HEK293 (cell line): ENCODE data around the gene RALA.

ENCODE experiments used
- CTCF ChIA-PET: fragments of 350-600 bp; formaldehyde crosslinking; extraction: SDS; loops from one replicate; lab custom pipeline; 2021; ENCODE audit warnings: antibody characterized with exemption; lab: Yijun Ruan, JAX
- POLR2A ChIA-PET: fragments of 300-600 bp; formaldehyde crosslinking; extraction: SDS; loops from one replicate; lab custom pipeline; 2020; ENCODE audit warnings: antibody characterized with exemption, inconsistent platforms; lab: Yijun Ruan, JAX
- H3K27ac ChIP-seq: fragments of 200-500 bp; sonication (Bioruptor generic); 2 replicates; pipeline ENCODE4 v1.5.1; 2014; ENCODE audit warnings: low read depth, low read length, control low read depth, inconsistent platforms; ENCODE audit errors: extremely low read depth
- H3K36me3 ChIP-seq, 2 experiments: fragments of 200-500 bp in 1 of 2; sonication (Bioruptor generic) in 1 of 2; 1 replicate in 1 of 2; 2 replicates in 1 of 2; pipeline ENCODE4 v1.5.1; 2014 to 2017; ENCODE audit warnings: inconsistent platforms in 2 of 2, low read length in 2 of 2; ENCODE audit not compliant: control insufficient read depth in 2 of 2, insufficient read depth in 1 of 2
- H3K4me1 ChIP-seq: fragments of 200-500 bp; sonication (Bioruptor generic); 2 replicates; pipeline ENCODE4 v1.5.1; 2014; ENCODE audit warnings: mild to moderate bottlenecking, low read length, inconsistent platforms; ENCODE audit not compliant: control insufficient read depth, insufficient read depth
- H3K4me3 ChIP-seq: 2 replicates; pipeline ENCODE4 v1.5.1; 2011; ENCODE audit warnings: low read depth, mild to moderate bottlenecking, control low read depth, low read length, moderate library complexity
- H3K9me3 ChIP-seq: fragments of 200-500 bp; sonication (Bioruptor generic); 2 replicates; pipeline ENCODE4 v1.5.1; 2014; ENCODE audit warnings: low read depth, low read length, inconsistent platforms; ENCODE audit not compliant: control insufficient read depth, insufficient read depth
- PBX3 ChIP-seq: sonication (generic); formaldehyde crosslinking; IDR thresholded peaks from 2 replicates; pipeline ENCODE4 v1.8.1; 2022; ENCODE audit warnings: mild to moderate bottlenecking, moderate library complexity, missing genetic modification reagents
- TRIM28 ChIP-seq: IDR thresholded peaks from 2 replicates; pipeline ENCODE4 v1.6.1; 2011; ENCODE audit warnings: low read length, control low read depth, borderline replicate concordance
- YY1 ChIP-seq: fragments of 450-650 bp; formaldehyde crosslinking; IDR thresholded peaks from 2 replicates; pipeline ENCODE4 v1.5.1; 2018; ENCODE audit warnings: missing biosample characterization, missing genetic modification characterization
- ZNF280D ChIP-seq: fragments of 450-650 bp; formaldehyde crosslinking; IDR thresholded peaks from 2 replicates; pipeline ENCODE4 v1.5.1; 2016; ENCODE audit warnings: missing biosample characterization, missing genetic modification characterization
- ZNF423 ChIP-seq: fragments of 450-650 bp; formaldehyde crosslinking; IDR thresholded peaks from 2 replicates; pipeline ENCODE4 v1.5.1; 2016; ENCODE audit warnings: missing biosample characterization, missing genetic modification characterization
- ZNF449 ChIP-seq: fragments of 450-650 bp; formaldehyde crosslinking; IDR thresholded peaks from 2 replicates; pipeline ENCODE4 v1.5.1; 2017; ENCODE audit warnings: missing biosample characterization, mild to moderate bottlenecking, missing genetic modification characterization, moderate library complexity
- ZNF549 ChIP-seq: fragments of 450-650 bp; IDR thresholded peaks from 2 replicates; pipeline ENCODE4 v1.5.1; 2018; ENCODE audit warnings: missing biosample characterization, missing genetic modification characterization, mild to moderate bottlenecking, inconsistent platforms, moderate library complexity
- ZNF555 ChIP-seq: fragments of 450-650 bp; formaldehyde crosslinking; conservative IDR thresholded peaks from 2 replicates; pipeline ENCODE4 v1.5.1; 2017; ENCODE audit warnings: missing biosample characterization, mild to moderate bottlenecking, missing genetic modification characterization, inconsistent platforms
- ZNF561 ChIP-seq: fragments of 450-650 bp; IDR thresholded peaks from 2 replicates; pipeline ENCODE4 v1.5.1; 2018; ENCODE audit warnings: missing biosample characterization, missing genetic modification characterization, borderline replicate concordance
- ZNF664 ChIP-seq: fragments of 450-650 bp; formaldehyde crosslinking; IDR thresholded peaks from 2 replicates; pipeline ENCODE4 v1.5.1; 2016; ENCODE audit warnings: missing biosample characterization, missing genetic modification characterization
- ZNF670 ChIP-seq: fragments of 450-650 bp; formaldehyde crosslinking; IDR thresholded peaks from 2 replicates; pipeline ENCODE4 v1.5.1; 2016; ENCODE audit warnings: missing biosample characterization, missing genetic modification characterization, low read depth
- ZNF768 ChIP-seq: fragments of 450-650 bp; formaldehyde crosslinking; IDR thresholded peaks from 2 replicates; pipeline ENCODE4 v1.5.1; 2018; ENCODE audit warnings: missing biosample characterization, mild to moderate bottlenecking, missing genetic modification characterization
- ZNF776 ChIP-seq: fragments of 450-650 bp; formaldehyde crosslinking; IDR thresholded peaks from 2 replicates; pipeline ENCODE4 v1.5.0; 2017; ENCODE audit warnings: missing biosample characterization, missing genetic modification characterization, borderline replicate concordance
- ZNF837 ChIP-seq: fragments of 450-650 bp; formaldehyde crosslinking; IDR thresholded peaks from 2 replicates; pipeline ENCODE4 v1.5.1; 2016; ENCODE audit warnings: missing biosample characterization, missing genetic modification characterization
- TF ChIP-seq, protein P1 (sequence below): fragments of 450-650 bp; formaldehyde crosslinking; IDR thresholded peaks from 2 replicates; pipeline ENCODE4 v1.5.1; 2016; ENCODE audit warnings: missing biosample characterization, missing genetic modification characterization
- TF ChIP-seq, protein P2 (sequence below): fragments of 450-650 bp; formaldehyde crosslinking; IDR thresholded peaks from 2 replicates; pipeline ENCODE4 v1.5.1; 2017; ENCODE audit warnings: missing biosample characterization, missing genetic modification characterization
- TF ChIP-seq, protein P3 (sequence below): fragments of 450-650 bp; IDR thresholded peaks from 2 replicates; pipeline ENCODE4 v1.5.1; 2018; ENCODE audit warnings: missing biosample characterization, missing genetic modification characterization
- TF ChIP-seq, protein P4 (sequence below): fragments of 450-650 bp; formaldehyde crosslinking; IDR thresholded peaks from 2 replicates; pipeline ENCODE4 v1.5.1; 2016; ENCODE audit warnings: missing biosample characterization, missing genetic modification characterization, low read depth

The RALA gene

GRCh38 chr7:39757604-39758003, 134.2 kb downstream of the RALA start:
- ChIA-PET CTCF (interaction anchor here (1.2 kb wide), 1 partner anchor 177 kb away, joined by 4 read pairs; no protein-coding TSS in a partner anchor), POLR2A (no interaction called here)
- H3K27ac ChIP-seq = no peak overlapping the region
- TF ChIP-seq ZNF555 (tag by site-specific recombination) (no peak), PBX3 (CRISPR knock-in tag) (no peak), ZNF449 (tag by site-specific recombination) (no peak), ZNF768 (tag by site-specific recombination) (no peak), ZNF670 (tag by site-specific recombination) (no peak), ZNF561 (tag by site-specific recombination) (no peak), ZNF837 (tag by site-specific recombination) (no peak), ZNF776 (tag by site-specific recombination) (no peak), ZNF549 (tag by site-specific recombination) (no peak), ZNF664 (no peak), ZNF423 (tag by site-specific recombination) (no peak), TRIM28 (no peak), ZNF280D (no peak), YY1 (tag by site-specific recombination) (no peak)
- TF ChIP-seq, protein P1, sequence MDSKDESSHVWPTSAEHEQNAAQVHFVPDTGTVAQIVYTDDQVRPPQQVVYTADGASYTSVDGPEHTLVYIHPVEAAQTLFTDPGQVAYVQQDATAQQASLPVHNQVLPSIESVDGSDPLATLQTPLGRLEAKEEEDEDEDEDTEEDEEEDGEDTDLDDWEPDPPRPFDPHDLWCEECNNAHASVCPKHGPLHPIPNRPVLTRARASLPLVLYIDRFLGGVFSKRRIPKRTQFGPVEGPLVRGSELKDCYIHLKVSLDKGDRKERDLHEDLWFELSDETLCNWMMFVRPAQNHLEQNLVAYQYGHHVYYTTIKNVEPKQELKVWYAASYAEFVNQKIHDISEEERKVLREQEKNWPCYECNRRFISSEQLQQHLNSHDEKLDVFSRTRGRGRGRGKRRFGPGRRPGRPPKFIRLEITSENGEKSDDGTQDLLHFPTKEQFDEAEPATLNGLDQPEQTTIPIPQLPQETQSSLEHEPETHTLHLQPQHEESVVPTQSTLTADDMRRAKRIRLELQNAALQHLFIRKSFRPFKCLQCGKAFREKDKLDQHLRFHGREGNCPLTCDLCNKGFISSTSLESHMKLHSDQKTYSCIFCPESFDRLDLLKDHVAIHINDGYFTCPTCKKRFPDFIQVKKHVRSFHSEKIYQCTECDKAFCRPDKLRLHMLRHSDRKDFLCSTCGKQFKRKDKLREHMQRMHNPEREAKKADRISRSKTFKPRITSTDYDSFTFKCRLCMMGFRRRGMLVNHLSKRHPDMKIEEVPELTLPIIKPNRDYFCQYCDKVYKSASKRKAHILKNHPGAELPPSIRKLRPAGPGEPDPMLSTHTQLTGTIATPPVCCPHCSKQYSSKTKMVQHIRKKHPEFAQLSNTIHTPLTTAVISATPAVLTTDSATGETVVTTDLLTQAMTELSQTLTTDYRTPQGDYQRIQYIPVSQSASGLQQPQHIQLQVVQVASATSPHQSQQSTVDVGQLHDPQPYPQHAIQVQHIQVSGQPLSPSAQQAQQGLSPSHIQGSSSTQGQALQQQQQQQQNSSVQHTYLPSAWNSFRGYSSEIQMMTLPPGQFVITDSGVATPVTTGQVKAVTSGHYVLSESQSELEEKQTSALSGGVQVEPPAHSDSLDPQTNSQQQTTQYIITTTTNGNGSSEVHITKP (tag by site-specific recombination) = no peak
- TF ChIP-seq, protein P2, sequence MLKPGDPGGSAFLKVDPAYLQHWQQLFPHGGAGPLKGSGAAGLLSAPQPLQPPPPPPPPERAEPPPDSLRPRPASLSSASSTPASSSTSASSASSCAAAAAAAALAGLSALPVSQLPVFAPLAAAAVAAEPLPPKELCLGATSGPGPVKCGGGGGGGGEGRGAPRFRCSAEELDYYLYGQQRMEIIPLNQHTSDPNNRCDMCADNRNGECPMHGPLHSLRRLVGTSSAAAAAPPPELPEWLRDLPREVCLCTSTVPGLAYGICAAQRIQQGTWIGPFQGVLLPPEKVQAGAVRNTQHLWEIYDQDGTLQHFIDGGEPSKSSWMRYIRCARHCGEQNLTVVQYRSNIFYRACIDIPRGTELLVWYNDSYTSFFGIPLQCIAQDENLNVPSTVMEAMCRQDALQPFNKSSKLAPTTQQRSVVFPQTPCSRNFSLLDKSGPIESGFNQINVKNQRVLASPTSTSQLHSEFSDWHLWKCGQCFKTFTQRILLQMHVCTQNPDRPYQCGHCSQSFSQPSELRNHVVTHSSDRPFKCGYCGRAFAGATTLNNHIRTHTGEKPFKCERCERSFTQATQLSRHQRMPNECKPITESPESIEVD (tag by site-specific recombination) = no peak
- TF ChIP-seq, protein P3, sequence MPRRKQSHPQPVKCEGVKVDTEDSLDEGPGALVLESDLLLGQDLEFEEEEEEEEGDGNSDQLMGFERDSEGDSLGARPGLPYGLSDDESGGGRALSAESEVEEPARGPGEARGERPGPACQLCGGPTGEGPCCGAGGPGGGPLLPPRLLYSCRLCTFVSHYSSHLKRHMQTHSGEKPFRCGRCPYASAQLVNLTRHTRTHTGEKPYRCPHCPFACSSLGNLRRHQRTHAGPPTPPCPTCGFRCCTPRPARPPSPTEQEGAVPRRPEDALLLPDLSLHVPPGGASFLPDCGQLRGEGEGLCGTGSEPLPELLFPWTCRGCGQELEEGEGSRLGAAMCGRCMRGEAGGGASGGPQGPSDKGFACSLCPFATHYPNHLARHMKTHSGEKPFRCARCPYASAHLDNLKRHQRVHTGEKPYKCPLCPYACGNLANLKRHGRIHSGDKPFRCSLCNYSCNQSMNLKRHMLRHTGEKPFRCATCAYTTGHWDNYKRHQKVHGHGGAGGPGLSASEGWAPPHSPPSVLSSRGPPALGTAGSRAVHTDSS (tag by site-specific recombination) = no peak
- TF ChIP-seq, protein P4, sequence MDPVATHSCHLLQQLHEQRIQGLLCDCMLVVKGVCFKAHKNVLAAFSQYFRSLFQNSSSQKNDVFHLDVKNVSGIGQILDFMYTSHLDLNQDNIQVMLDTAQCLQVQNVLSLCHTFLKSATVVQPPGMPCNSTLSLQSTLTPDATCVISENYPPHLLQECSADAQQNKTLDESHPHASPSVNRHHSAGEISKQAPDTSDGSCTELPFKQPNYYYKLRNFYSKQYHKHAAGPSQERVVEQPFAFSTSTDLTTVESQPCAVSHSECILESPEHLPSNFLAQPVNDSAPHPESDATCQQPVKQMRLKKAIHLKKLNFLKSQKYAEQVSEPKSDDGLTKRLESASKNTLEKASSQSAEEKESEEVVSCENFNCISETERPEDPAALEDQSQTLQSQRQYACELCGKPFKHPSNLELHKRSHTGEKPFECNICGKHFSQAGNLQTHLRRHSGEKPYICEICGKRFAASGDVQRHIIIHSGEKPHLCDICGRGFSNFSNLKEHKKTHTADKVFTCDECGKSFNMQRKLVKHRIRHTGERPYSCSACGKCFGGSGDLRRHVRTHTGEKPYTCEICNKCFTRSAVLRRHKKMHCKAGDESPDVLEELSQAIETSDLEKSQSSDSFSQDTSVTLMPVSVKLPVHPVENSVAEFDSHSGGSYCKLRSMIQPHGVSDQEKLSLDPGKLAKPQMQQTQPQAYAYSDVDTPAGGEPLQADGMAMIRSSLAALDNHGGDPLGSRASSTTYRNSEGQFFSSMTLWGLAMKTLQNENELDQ (tag by site-specific recombination) = no peak
- no peaks in the 10 kb centered on the region for H3K36me3 ChIP-seq
- H3K9me3 ChIP-seq = no peaks in the 10 kb centered on the region
- no peak overlapping the region for H3K4me3 ChIP-seq
- H3K4me1 ChIP-seq = peaks cover 7% of the 10 kb centered on the region
